Motor neuron (in vitro differentiated cells): ENCODE data around the gene ZNF319. TPM values are rescaled to one million over a fixed set of nuclear protein-coding genes. Genes with fewer than 3 reads are reported as not detected.

ENCODE experiments used
- ATAC-seq, 8 experiments: fragments of 200-7000 bp; cut with Tn5 transposase; replicated peaks in 6 of 8; 2 replicates each; pipeline ENCODE4 v1.8.0; 2021; ENCODE audit warnings: mild to moderate bottlenecking in 8 of 8, moderate library complexity in 8 of 8
- H3K27ac ChIP-seq, 2 donors: fragments of 250-450 bp; sonication (Bioruptor Pico); 2 replicates each; pipeline ENCODE4 v1.9.0; 2021; ENCODE audit warnings: antibody characterized with exemption in 2 of 2, mild to moderate bottlenecking in 2 of 2, moderate library complexity in 1 of 2
- H3K4me1 ChIP-seq, 2 donors: fragments of 250-450 bp; sonication (Bioruptor Pico); replicated peaks in 1 of 2; 2 replicates each; pipeline ENCODE4 v1.6.1; 2021; ENCODE audit warnings: antibody characterized with exemption in 2 of 2, mild to moderate bottlenecking in 2 of 2, moderate library complexity in 1 of 2
- H3K4me3 ChIP-seq, 5 donors: fragments of 250-450 bp; sonication (Bioruptor Pico); 2 replicates each; pipeline ENCODE4 v1.9.0; 2021; ENCODE audit warnings: antibody characterized with exemption in 5 of 5, mild to moderate bottlenecking in 5 of 5, moderate library complexity in 4 of 5
- WGBS, 10 experiments: fragments of 450-650 bp; shearing (Covaris generic); methylation state at CpG; one replicate each; pipeline ENCODE4 v1.0.0; 2022; 5-methylcytosine and 5-hydroxymethylcytosine counted together
- in situ Hi-C, 9 experiments: fragments of 400-800 bp; cut with MboI; loops; one replicate each; pipeline ENCODE4 v1.15.0; 2021; ENCODE audit warnings: low sequenced_read_pairs in 9 of 9, low pct_unique_long_range_greater_than_20kb in 2 of 9; ENCODE audit not compliant: unreplicated experiment in 9 of 9
- total RNA-seq, 8 experiments: library from RNA; unstranded; fragments of 300-600 nt; gene quantifications; 2 replicates each; pipeline versions ENCODE4 v1.2.3 to v1.2.4, GENCODE V29; 2022

ZNF319 gene
- total RNA-seq, 8 experiments from 2014 or later: 3.5 to 7.4 (median 5.2) TPM

GRCh38 chr16:58032710-58033293 is 32.3 kb upstream of the ZNF319 start:
- peak in 6 of 8 experiments; percentile 28 to 88 (median 84) for ATAC-seq
- in situ Hi-C loops: no loop called here
- no peak overlapping the region for H3K4me3 ChIP-seq
- WGBS, 10 experiments: 30 to 70% (median 50%) methylated on average over 1 to 2 of the region's 15 CpGs; no CpG with 5 or more reads in 5 of the 10 experiments
- H3K27ac ChIP-seq: peak overlapping the region; percentile 58 to 72
- peaks cover 28 to 32% of the 10 kb centered on the region in 2 donors for H3K4me1 ChIP-seq

GRCh38 chr16:58031016-58031800 is 30.7 kb upstream of the ZNF319 start:
- Histone ChIP-seq H3K27ac (no peak overlapping the region), H3K4me3 (no peak overlapping the region), H3K4me1 (peaks cover 33 to 37% of the 10 kb centered on the region in 2 donors)
- in situ Hi-C loops: no loop called here
- WGBS, 10 experiments: 55 to 100% (median 85%) methylated on average over 1 to 6 of the region's 14 CpGs; no CpG with 5 or more reads in 5 of the 10 experiments
- ATAC-seq: no peak

GRCh38 chr16:58030136-58030840 is 29.8 kb upstream of the ZNF319 start:
- Histone ChIP-seq H3K4me3 (no peak overlapping the region), H3K4me1 (peaks cover 35 to 37% of the 10 kb centered on the region in 2 donors), H3K27ac (no peak overlapping the region)
- no peak for ATAC-seq
- WGBS, 10 experiments: 50 to 100% (median 78%) methylated on average over 1 to 8 of the region's 11 CpGs; no CpG with 5 or more reads in 3 of the 10 experiments
- in situ Hi-C loops: no loop called here

GRCh38 chr16:58029410-58029809 is 28.9 kb upstream of the ZNF319 start:
- Histone ChIP-seq H3K4me1 (peaks cover 33% of the 10 kb centered on the region in 2 donors), H3K4me3 (no peak overlapping the region), H3K27ac (no peak overlapping the region)
- WGBS, 10 experiments: 40 to 100% (median 80%) methylated on average over 1 to 2 of the region's 2 CpGs; no CpG with 5 or more reads in 5 of the 10 experiments
- ATAC-seq: no peak
- in situ Hi-C loops: loop anchor here in 1 of 9 experiments (10.0 kb wide), 1 partner anchor 95 kb away; the partner anchor contains the start of gene CFAP20

GRCh38 chr16:58028541-58029070 is 28.1 kb upstream of the ZNF319 start:
- Histone ChIP-seq H3K4me3 (no peak overlapping the region), H3K27ac (no peak overlapping the region), H3K4me1 (peaks cover 32 to 33% of the 10 kb centered on the region in 2 donors)
- in situ Hi-C loops: loop anchor here in 1 of 9 experiments (10.0 kb wide), 1 partner anchor 96 kb away; the partner anchor contains the start of gene CFAP20
- WGBS, 10 experiments: 38 to 100% (median 79%) methylated on average over 2 to 4 of the region's 6 CpGs; no CpG with 5 or more reads in 7 of the 10 experiments
- no peak for ATAC-seq

GRCh38 chr16:58027916-58028455 is 27.5 kb upstream of the ZNF319 start:
- whole genome bisulfite sequencing, 10 experiments: 60 to 100% (median 83%) methylated on average over 1 to 2 of the region's 8 CpGs; no CpG with 5 or more reads in 5 of the 10 experiments
- Histone ChIP-seq H3K4me3 (peak overlapping the region in 3 of 5 donors; percentile 58 to 81 (median 66)), H3K4me1 (peaks cover 26 to 30% of the 10 kb centered on the region in 2 donors), H3K27ac (no peak overlapping the region)
- in situ Hi-C loops: loop anchor here in 1 of 9 experiments (10.0 kb wide), 1 partner anchor 97 kb away; the partner anchor contains the start of gene CFAP20
- no peak for ATAC-seq

GRCh38 chr16:58027161-58027915 is 26.9 kb upstream of the ZNF319 start:
- ATAC-seq: peak; percentile 2 to 68 (median 20)
- in situ Hi-C loops: loop anchor here in 1 of 9 experiments (10.0 kb wide), 1 partner anchor 97 kb away; the partner anchor contains the start of gene CFAP20
- WGBS, 10 experiments: 0 to 14% (median 0%) methylated on average over 5 to 15 of the region's 43 CpGs; no CpG with 5 or more reads in 4 of the 10 experiments
- Histone ChIP-seq H3K27ac (no peak overlapping the region), H3K4me1 (peaks cover 20 to 30% of the 10 kb centered on the region in 2 donors), H3K4me3 (peak overlapping the region; percentile 58 to 81 (median 63))

GRCh38 chr16:58026705-58027160 is 26.3 kb upstream of the ZNF319 start:
- Histone ChIP-seq H3K27ac (no peak overlapping the region), H3K4me3 (peak overlapping the region; percentile 58 to 81 (median 63)), H3K4me1 (peaks cover 16 to 27% of the 10 kb centered on the region in 2 donors)
- ATAC-seq: peak in 5 of 8 experiments; percentile 50 to 61 (median 57)
- 0% methylated on average over 3 of the region's 38 CpGs; no CpG with 5 or more reads in 9 of the 10 experiments for WGBS, 10 experiments
- in situ Hi-C loops: loop anchor here in 1 of 9 experiments (10.0 kb wide), 1 partner anchor 98 kb away; the partner anchor contains the start of gene CFAP20

GRCh38 chr16:58026139-58026704 is 25.8 kb upstream of the ZNF319 start:
- 0% methylated on average over 4 to 16 of the region's 65 CpGs; no CpG with 5 or more reads in 6 of the 10 experiments for whole genome bisulfite sequencing, 10 experiments
- peak; percentile 25 to 58 (median 38) for ATAC-seq
- in situ Hi-C loops: loop anchor here in 1 of 9 experiments (10.0 kb wide), 1 partner anchor 99 kb away; the partner anchor contains the start of gene CFAP20
- peak overlapping the region; percentile 7 to 30 for H3K27ac ChIP-seq
- peaks cover 21 to 27% of the 10 kb centered on the region in 2 donors for H3K4me1 ChIP-seq
- peak overlapping the region; percentile 58 to 81 (median 63) for H3K4me3 ChIP-seq

GRCh38 chr16:58025351-58026138 is 25.1 kb upstream of the ZNF319 start, which contains the start of gene MMP15:
MMP15 (plus strand) TSS chr16:58025754; CDS start chr16:58026351, 597 bp downstream.
- H3K27ac ChIP-seq: peak within 1 kb of the TSS; percentile 7 to 30
- peak; percentile 42 to 75 (median 63) for ATAC-seq
- in situ Hi-C loops: loop anchor here in 1 of 9 experiments (10.0 kb wide), 1 partner anchor 99 kb away; the partner anchor contains the start of gene CFAP20
- WGBS, 10 experiments: 0 to 2% (median 0%) methylated on average over 1 to 21 of the region's 90 CpGs; no CpG with 5 or more reads in 5 of the 10 experiments
- H3K4me1 ChIP-seq: peaks cover 26 to 33% of the 10 kb centered on the region in 2 donors
- H3K4me3 ChIP-seq: peak within 1 kb of the TSS; percentile 58 to 81 (median 63)
